Esophagus (tissue), 2 donors: Measurements from ENCODE around the gene CMTM5. TPM values are rescaled to one million over a fixed set of nuclear protein-coding genes. Genes with fewer than 3 reads are reported as not detected.

Experiments
- H3K27ac ChIP-seq, 2 donors: one replicate each; pipeline ENCODE4 v1.5.1; 2013; ENCODE audit warnings: low read depth in 2 of 2, mild to moderate bottlenecking in 2 of 2, inconsistent platforms in 1 of 2, low read length in 1 of 2, moderate library complexity in 1 of 2
- H3K27me3 ChIP-seq, 2 donors: one replicate each; pipeline ENCODE4 v1.6.1; 2013; ENCODE audit warnings: low read length in 2 of 2, control low read depth in 1 of 2, mild to moderate bottlenecking in 1 of 2; ENCODE audit not compliant: insufficient read depth in 2 of 2, control insufficient read depth in 1 of 2
- H3K36me3 ChIP-seq, 2 donors: one replicate each; pipeline ENCODE4 v1.6.1; 2013; ENCODE audit warnings: low read length in 1 of 2; ENCODE audit not compliant: control insufficient read depth in 2 of 2, insufficient read depth in 2 of 2
- H3K4me1 ChIP-seq, 2 donors: one replicate each; pipeline ENCODE4 v1.6.1; 2013; ENCODE audit warnings: low read length in 1 of 2; ENCODE audit not compliant: control insufficient read depth in 2 of 2, insufficient read depth in 2 of 2
- H3K4me3 ChIP-seq, 2 donors: one replicate each; pipeline ENCODE4 v1.5.1; 2013; ENCODE audit warnings: low read length in 2 of 2, mild to moderate bottlenecking in 2 of 2, low read depth in 1 of 2, moderate library complexity in 1 of 2
- H3K9me3 ChIP-seq, 2 donors: one replicate each; pipeline ENCODE4 v1.6.1; 2013; ENCODE audit warnings: mild to moderate bottlenecking in 2 of 2, low read depth in 1 of 2, low read length in 1 of 2, moderate library complexity in 1 of 2; ENCODE audit not compliant: control insufficient read depth in 2 of 2, insufficient read depth in 1 of 2
- WGBS, 2 donors: extraction: QIAGEN DNeasy Blood & Tissue Kit; methylation state at CpG; one replicate each; pipeline ENCODE4 v1.1.7; 2013; 5-methylcytosine and 5-hydroxymethylcytosine counted together
- polyA plus RNA-seq, 2 donors: library from polyadenylated mRNA; stranded (reverse); fragments of 200-250 nt; gene quantifications; one replicate each; pipeline ENCODE4 v1.2.3, GENCODE V29; 2013
- donor health status: healthy with polysubstance abuse.
- donor health status: Bipolar disorder and iron deficiency.

Gene CMTM5
- polyA plus RNA-seq, 2 donors: 0.21 TPM; not detected in 1

DNA sequence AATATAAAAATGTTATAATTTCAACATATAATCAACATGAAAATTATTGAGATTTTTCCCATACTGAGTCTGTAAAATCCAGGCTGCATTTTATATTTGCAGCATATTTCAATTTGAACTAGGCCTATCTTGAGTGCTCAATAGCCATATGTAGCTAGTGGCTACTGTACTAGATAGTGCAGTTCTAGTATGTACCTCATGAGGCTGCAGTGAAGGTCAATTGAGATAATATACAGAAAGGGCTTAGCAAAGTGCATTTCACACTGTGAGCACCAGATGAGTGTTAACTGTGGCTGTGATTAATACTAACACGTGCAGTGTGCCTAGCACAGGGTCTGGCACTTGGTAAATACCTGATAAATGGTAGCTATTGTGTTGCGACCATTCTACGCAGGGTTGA, 18.8 kb upstream of the CMTM5 start:
- Histone ChIP-seq H3K4me1 (peaks cover 0 to 5% of the 10 kb centered on the region in 2 donors), H3K4me3 (no peak overlapping the region), H3K27ac (no peak overlapping the region), H3K36me3 (peaks cover 0 to 26% of the 10 kb centered on the region in 2 donors), H3K27me3 (no peaks in the 10 kb centered on the region), H3K9me3 (no peaks in the 10 kb centered on the region)
- 77 to 81% methylated on average over 3 of the region's 3 CpGs for WGBS, 2 donors

DNA sequence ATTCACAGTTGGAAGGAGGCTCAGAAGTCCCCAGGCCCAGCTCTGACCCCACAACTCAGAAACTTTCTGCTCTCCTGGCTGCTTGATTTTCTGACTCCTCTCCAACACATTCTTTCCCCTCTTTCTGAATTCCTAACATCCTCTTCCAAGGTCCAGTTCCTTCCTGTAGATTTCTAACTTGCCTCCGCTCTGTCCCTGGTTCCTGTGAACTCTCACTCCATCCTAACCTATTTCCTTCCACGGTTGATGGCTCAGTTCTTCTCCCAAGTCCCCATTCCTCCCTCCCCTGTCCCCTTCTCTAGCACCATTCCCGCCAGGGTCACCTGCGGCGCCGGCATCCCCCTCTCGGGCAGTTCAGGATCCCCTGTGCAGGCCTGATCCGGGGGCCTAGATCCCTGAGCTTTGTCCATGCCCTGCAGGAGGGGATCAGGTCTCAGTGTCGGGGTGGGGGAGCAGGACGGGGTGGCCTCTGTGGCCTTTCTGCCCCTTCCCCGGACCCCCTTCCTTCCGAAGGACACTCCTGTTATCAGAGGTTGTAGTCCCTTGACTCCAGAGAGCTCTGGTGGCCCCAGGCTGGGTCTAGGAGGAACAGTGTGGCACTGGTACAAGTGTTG, 18.2 kb upstream of the CMTM5 start:
- Histone ChIP-seq H3K27me3 (no peaks in the 10 kb centered on the region), H3K36me3 (peaks cover 0 to 26% of the 10 kb centered on the region in 2 donors), H3K4me1 (peaks cover 0 to 5% of the 10 kb centered on the region in 2 donors), H3K9me3 (no peaks in the 10 kb centered on the region), H3K27ac (no peak overlapping the region), H3K4me3 (no peak overlapping the region)
- 87 to 89% methylated on average over 12 of the region's 12 CpGs for WGBS, 2 donors

DNA sequence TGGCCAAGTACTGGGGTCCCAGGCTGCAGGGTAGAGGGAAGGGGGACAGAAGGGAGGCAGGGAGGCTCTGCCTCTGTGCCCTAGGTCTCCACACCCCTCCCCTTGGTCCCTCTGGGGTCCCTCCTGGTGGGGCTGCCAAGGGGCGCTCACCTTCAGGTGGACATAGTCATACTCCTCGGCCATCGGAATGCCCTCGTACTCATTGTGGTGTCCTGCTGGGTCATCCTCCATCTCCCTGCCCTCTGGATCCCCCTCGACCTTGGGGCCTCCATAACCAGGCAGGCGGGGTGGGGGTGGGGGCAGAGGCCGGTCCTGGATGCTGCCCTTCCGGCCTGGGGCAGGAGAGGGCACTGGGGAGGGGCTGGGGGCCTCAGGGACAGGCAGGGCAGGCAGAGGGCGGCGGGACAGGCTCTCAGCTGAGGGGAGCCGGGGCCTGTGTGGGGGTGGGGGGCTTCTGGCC, 17.6 kb upstream of the CMTM5 start:
- Histone ChIP-seq H3K36me3 (peaks cover 0 to 26% of the 10 kb centered on the region in 2 donors), H3K9me3 (no peaks in the 10 kb centered on the region), H3K27ac (no peak overlapping the region), H3K27me3 (no peaks in the 10 kb centered on the region), H3K4me1 (peaks cover 4 to 5% of the 10 kb centered on the region in 2 donors), H3K4me3 (no peak overlapping the region)
- WGBS, 2 donors: 81 to 93% methylated on average over 11 of the region's 11 CpGs

DNA sequence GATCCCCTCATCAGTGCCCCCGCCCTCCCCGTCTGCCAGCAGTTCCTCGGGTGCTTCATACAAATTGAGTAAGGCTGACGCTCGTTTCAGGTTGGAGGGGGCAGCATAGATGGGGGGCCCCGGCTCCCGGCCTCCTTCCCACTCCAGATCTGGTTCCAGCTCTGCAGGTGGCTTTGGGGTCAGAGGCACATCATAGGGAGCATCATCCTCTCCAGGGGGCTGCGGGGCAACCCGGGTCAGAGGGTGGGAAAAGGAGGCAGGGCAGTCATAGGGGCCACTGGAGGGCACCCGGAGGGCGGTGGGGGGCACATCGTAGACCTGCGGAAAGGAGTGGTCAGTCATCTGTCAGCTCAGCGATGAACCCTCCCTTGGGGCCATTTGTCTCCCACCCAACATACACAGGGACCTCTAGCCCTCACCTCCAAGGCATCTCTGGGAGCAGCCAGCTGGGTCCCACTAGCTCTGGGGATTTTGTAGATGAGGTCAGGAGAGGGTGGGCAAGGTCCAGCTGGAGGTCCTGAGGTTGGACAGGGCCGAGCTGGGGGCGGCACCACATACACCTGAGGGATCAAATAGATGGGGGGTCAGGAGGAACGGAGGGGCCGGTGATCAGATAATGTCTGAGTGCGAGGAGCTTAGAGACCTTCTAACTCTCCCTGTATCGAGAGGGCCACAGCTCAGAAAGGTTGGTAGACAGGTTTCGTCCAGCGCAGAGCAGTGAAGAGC, 17.0 kb upstream of the CMTM5 start:
- Histone ChIP-seq H3K27ac (no peak overlapping the region), H3K4me1 (peaks cover 5% of the 10 kb centered on the region in 2 donors), H3K9me3 (no peaks in the 10 kb centered on the region), H3K4me3 (no peak overlapping the region), H3K36me3 (peaks cover 0 to 26% of the 10 kb centered on the region in 2 donors), H3K27me3 (no peaks in the 10 kb centered on the region)
- WGBS, 2 donors: 85 to 87% methylated on average over 22 of the region's 22 CpGs

DNA sequence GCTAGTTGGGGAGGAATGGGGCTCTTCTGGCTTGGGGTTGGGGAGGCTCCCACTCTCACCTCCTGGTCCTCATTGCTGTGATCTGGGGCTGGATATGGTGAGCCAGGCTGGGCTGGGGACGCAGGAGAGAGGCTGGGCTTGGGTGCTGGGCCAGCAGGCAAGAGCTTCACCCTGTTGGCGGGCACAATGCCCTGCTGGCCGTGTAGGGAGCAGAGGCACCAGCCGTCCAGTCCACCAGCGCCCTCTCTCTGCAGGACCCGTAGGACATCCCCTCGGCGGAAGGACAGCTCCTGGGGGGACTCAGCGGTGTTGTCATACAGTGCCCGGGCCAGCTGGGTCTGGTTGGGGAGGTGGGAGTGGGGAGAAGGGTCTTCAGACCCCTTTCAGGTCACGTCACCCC, 16.4 kb upstream of the CMTM5 start:
- Histone ChIP-seq H3K27me3 (no peaks in the 10 kb centered on the region), H3K4me3 (no peak overlapping the region), H3K27ac (no peak overlapping the region), H3K9me3 (no peaks in the 10 kb centered on the region), H3K36me3 (peaks cover 0 to 26% of the 10 kb centered on the region in 2 donors), H3K4me1 (peaks cover 5% of the 10 kb centered on the region in 2 donors)
- WGBS, 2 donors: 71 to 76% methylated on average over 11 of the region's 11 CpGs

DNA sequence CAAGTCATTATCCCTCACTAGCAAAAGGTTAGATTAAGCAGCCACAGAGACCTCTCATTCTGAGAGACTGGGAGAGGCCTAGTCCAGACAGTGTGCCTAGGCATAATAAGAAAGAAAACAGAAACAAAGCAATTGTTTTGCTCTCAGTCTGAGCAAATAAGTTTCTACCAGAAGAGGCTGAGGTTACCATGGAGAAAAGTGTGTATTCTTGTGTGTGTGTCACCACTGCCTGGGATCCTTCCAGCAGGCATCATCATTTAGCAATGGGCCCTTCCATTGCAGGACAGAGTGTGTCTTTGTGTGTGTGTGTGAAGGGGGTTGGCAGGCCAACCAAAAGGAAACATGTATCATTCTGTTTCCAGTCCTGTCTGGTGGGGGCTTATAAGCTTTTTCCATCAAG, 15.5 kb upstream of the CMTM5 start:
- peaks cover 5% of the 10 kb centered on the region in 2 donors for H3K4me1 ChIP-seq

DNA sequence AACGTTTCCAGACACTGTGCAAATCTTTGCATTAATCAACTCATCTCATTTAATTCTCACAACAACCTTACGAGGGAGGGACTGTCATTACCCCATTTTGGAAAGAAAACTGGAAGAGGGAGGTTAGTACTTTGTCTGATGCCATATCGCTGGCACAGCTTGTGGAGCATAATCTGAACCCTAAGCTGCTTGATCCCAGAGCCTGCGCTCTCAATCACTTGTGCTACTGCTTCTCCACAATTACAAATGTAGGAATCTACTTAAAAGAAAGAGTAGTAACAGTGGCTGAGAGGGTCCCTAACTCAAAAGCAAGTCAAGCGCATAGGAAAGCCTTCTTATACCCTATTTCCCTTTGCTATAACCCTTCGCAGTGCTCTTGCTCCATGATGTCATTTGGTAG, 15.1 kb upstream of the CMTM5 start:
- Histone ChIP-seq H3K27me3 (no peaks in the 10 kb centered on the region), H3K36me3 (peaks cover 0 to 26% of the 10 kb centered on the region in 2 donors), H3K27ac (no peak overlapping the region), H3K4me1 (peaks cover 5 to 8% of the 10 kb centered on the region in 2 donors), H3K9me3 (no peaks in the 10 kb centered on the region), H3K4me3 (no peak overlapping the region)
- 68 to 72% methylated on average over 6 of the region's 6 CpGs for WGBS, 2 donors

More for the DNA sequence above, 15.5 kb upstream of the CMTM5 start:
- Histone ChIP-seq H3K9me3 (no peaks in the 10 kb centered on the region), H3K27me3 (no peaks in the 10 kb centered on the region), H3K4me3 (no peak overlapping the region), H3K36me3 (peaks cover 0 to 26% of the 10 kb centered on the region in 2 donors), H3K27ac (no peak overlapping the region)

DNA sequence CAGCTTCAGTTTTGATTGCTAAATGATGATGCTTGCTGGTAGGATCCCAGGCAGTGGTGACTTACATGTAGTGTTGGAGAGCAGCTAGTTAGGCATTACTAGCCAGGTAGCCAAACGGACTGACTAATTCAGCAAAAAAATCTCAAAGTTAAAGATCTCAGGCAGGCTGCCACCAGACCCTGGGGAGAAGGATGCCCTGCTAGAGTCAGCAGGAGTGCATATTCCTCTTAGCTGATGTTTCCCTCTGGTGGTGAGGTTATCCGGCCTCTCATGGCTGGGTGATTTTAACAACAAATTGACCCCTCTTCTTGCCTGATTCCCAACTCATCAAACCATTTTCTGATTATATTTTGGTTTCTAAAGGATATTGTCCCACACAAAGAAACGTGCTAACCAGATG, 14.6 kb upstream of the CMTM5 start:
- Histone ChIP-seq H3K9me3 (no peaks in the 10 kb centered on the region), H3K27me3 (no peaks in the 10 kb centered on the region), H3K36me3 (peaks cover 0 to 23% of the 10 kb centered on the region in 2 donors), H3K4me3 (no peak overlapping the region), H3K4me1 (peaks cover 6 to 10% of the 10 kb centered on the region in 2 donors), H3K27ac (no peak overlapping the region)
- 46 to 53% methylated on average over 3 of the region's 3 CpGs for WGBS, 2 donors

DNA sequence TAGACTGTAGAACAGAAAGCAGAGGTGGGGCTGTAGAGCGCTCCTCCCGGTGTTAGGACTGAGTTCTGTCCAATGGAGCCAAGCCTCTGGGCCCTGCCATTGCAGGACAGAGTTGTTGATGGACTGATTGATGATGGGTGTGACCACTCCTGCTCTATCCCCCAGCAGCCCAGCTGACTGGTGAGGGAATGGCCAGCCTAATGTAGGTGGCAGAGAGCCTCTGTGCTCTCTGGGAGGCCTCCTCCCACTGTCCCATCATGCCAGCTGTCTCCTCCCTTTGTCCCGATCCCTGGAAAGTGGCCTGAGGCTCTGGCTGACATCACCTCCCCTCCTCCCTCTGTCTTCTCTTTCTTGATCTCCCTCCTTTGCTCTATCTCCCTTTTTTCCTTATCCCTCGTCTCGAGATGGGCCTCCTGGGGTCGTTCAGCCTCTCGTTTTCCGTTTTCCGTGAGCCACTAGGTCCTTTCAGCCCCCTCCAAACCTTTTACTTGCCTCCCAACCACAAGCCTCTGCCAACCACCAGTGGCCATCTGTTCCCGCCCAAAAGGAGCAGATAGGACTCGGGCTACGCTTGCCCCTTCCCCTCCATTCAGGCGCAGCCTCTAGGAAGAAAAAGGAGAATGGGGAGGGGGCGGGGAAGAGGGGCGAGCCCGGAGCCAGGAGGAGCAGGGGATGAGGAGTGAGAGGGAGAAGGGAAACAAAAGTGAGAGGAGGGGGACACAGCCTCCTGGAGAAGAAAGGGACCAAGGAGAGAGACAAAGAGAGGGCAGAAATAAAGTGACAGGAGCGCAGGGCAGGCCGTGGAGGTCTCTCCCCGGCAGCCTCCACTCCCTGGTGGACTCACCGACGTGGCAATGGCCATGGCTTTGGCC, 12.4 kb upstream of the CMTM5 start:
- Histone ChIP-seq H3K9me3 (no peaks in the 10 kb centered on the region), H3K27ac (peak overlapping the region; percentile 99 to 100), H3K4me3 (peak overlapping the region; percentile 48 to 68), H3K27me3 (no peaks in the 10 kb centered on the region), H3K4me1 (peaks cover 7 to 13% of the 10 kb centered on the region in 2 donors), H3K36me3 (peaks cover 0 to 11% of the 10 kb centered on the region in 2 donors)
- 8 to 25% methylated on average over 21 of the region's 21 CpGs for WGBS, 2 donors
